ENCODE measurements around the gene PLEKHF1.
"Not testable (repeated sequence)": the region's sequence is repeated elsewhere in the genome, so short reads cannot be mapped to it uniquely, and the experiment has no call there.

PLEKHF1 gene

DNA sequence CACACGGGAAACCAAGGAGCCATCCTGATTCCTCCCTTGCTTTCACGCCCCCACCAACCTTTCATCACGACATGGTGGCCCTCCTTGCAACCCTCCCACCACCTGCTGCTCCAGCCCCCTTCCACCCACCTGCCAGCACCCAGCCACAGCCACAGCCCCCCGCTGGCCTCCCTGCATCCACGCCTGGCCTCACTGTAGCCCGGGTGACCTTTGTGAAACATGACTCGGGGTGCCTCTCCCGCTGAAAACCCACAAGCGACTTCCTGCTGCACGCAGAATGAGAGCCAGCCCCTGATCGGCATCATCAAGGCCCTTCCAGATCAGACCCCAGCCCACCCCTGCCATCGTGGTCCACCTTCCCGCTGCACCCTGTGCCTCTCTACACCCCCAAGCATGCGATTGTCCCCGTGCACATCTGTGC is 44.3 kb upstream of the PLEKHF1 start:
- DNase-seq (ENCODE audit: low read depth): no peak
- TF ChIP-seq, protein P1, sequence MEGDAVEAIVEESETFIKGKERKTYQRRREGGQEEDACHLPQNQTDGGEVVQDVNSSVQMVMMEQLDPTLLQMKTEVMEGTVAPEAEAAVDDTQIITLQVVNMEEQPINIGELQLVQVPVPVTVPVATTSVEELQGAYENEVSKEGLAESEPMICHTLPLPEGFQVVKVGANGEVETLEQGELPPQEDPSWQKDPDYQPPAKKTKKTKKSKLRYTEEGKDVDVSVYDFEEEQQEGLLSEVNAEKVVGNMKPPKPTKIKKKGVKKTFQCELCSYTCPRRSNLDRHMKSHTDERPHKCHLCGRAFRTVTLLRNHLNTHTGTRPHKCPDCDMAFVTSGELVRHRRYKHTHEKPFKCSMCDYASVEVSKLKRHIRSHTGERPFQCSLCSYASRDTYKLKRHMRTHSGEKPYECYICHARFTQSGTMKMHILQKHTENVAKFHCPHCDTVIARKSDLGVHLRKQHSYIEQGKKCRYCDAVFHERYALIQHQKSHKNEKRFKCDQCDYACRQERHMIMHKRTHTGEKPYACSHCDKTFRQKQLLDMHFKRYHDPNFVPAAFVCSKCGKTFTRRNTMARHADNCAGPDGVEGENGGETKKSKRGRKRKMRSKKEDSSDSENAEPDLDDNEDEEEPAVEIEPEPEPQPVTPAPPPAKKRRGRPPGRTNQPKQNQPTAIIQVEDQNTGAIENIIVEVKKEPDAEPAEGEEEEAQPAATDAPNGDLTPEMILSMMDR (conservative IDR thresholded peaks at IDR 0.05; ENCODE audit: low read depth, low read length): no peak
- no peak overlapping the region for H3K4me3 ChIP-seq (ENCODE audit: low read length)

DNA sequence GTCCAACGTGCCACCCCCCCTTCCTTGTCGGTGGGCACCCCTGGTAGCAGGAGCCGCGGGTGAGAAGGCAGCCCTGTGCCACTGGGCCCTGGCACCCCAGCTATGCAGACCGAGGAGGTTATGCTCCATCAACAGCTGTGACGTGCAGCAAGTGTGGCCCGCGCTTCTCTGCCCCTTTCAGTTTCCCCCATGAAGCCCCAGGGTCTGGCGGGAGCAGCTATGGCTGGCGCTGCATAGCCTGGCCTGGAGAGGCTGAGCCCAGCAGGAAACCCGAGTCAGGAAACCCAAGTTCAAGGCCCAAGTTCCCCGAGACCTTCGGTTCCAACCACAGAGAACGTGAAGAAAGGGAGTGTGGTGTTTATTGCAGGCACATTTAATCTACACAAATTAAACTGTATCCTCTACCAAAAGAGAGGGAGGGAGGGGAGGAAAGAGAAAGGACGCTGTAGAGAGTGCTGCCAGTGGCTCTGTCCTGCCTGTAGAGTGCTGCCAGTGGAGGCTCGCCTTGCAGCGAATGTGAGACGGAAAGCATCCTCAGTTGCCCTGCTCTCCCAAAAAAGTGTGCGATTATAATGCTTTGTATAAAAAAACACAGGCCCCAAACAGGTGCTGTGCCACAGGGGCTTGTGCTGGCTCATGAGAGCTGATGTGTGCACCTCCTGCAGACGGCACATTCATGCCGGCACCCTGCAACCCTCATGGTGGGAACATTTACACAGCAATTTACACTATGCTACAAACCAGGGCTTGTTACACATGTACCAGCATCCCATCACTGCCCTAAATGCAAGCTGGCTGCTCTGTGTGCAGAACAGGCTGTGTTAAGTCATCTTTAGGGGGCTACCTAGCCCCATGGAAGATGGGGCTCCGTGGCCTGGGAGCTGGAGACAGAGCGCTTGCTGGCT is 42.8 kb upstream of the PLEKHF1 start:
- TF ChIP-seq, protein P1 (conservative IDR thresholded peaks at IDR 0.05; ENCODE audit: low read depth, low read length): no peak
- H3K4me3 ChIP-seq (ENCODE audit: low read length): no peak overlapping the region
- no peak for DNase-seq (ENCODE audit: low read depth)

DNA sequence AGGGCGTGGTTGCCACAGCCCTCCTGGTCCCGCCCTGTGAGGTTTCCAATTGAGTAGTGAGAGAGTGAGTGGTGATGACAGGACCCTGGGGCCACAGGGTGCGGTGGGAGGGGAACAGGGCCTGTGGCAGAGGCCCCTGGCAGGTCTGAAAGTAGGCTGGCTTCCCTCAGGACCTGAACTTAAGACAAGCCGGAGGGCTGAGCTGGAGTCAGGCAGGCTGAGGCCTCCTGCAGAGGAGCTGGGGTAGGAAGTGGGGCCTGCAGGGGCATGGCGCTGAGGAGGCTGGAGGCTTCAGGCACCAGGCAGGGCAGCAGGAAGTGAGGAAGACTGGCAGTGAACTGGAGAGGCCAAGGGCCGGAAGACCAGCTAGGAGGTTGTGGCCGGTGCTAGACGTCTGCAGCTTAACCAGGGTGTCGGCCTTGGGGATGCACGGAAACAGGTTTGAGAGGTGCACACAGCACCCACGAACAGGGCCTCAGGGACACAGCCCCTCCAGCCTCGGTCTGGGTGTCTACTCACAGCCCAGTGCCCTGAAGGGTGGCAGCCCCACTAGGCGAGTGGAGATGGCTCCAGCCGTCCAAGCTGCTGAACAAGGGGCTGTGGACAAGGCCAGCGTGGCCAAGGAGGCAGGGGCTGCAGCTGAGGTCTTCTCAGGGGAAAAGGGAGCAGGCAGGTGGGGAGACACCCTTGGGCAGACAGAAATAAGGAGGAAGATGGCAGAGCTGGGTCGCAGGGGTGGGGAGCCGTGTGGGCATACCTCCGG is 41.4 kb upstream of the PLEKHF1 start:
- H3K4me3 ChIP-seq (ENCODE audit: low read length): no peak overlapping the region
- no peak for DNase-seq (ENCODE audit: low read depth)
- TF ChIP-seq, protein P1 (conservative IDR thresholded peaks at IDR 0.05; ENCODE audit: low read depth, low read length): no peak

DNA sequence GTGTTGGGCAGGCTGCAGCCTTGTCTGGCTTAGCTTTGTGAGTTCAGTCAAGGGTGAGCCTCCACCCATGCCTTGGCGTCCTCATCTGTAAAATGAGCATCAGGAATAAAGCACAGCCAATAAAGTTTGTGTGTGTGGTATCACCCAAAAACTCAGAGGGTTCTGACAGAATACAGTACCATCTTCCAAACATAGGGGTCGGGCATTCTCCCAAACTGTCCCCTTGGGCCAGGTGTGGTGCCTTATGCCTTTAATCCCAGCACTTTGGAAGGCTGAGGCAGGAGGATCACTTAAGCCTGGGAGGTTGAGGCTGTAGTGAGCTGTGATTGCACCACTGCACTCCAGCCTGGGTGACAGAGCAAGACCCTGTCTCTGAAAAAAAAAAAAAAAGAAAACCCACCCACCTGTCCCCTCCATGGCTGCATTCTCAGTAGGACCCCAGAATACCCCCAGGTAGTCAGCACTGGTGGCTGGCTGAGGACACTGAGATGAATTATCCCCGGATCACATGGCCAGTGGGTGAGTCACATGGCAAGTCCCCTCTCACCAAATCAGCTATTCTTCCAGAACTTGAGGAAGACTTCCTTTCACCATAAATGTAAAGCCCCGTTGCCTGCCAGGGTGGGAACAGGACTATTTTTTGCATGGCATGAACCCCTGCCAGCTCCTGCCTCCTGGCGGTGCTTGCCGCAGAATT is 40.6 kb upstream of the PLEKHF1 start:
- no peak overlapping the region for H3K4me3 ChIP-seq (ENCODE audit: low read length)
- no peak for DNase-seq (ENCODE audit: low read depth)
- TF ChIP-seq, protein P1 (conservative IDR thresholded peaks at IDR 0.05; ENCODE audit: low read depth, low read length): no peak

DNA sequence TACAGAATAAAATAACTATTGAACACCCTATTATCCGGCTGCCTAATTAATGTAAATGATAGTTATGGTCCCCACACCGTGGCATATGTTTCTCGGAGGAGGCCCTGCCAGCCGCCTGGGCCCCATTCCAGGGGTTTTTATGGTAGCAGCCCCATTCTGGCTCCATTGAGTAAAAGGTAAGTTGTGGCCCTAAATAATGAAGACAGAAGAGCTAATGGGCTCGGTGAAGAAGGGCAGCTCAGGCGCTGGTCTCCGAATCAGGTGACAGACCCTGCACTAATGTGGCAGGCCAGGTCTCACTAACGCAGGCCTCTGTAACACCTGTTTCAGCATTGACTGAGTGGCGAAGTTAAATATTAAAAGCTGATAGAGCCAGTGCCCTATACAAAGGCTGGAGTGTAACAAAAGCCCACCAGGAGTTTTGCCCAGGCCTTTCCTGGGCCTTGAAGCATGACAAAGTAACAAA is 40.0 kb upstream of the PLEKHF1 start:
- TF ChIP-seq, protein P1 (conservative IDR thresholded peaks at IDR 0.05; ENCODE audit: low read depth, low read length): no peak
- no peak for DNase-seq (ENCODE audit: low read depth)
- no peak overlapping the region for H3K4me3 ChIP-seq (ENCODE audit: low read length)

DNA sequence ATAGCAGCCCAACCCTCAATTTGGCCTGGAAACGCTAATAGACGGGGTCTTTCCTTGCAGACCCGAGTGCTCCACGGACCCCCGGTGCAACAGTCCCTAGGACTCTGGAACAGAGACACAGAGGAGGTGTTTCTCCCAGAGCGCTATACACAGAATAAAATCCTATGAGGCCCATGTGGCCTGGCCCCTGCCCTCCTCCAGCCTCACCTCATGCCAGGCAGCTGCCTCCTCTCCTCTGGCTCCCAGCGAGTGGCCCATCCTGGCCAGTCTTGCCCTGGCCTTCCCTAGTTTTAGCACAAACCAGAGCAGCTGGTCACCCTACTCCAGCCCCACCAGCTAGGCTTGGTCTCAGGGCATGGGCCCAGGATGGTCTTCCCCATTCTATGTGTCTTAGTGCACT is 38.9 kb upstream of the PLEKHF1 start:
- H3K4me3 ChIP-seq (ENCODE audit: low read length): no peak overlapping the region
- no peak for DNase-seq (ENCODE audit: low read depth)
- TF ChIP-seq, protein P1 (conservative IDR thresholded peaks at IDR 0.05; ENCODE audit: low read depth, low read length): no peak

DNA sequence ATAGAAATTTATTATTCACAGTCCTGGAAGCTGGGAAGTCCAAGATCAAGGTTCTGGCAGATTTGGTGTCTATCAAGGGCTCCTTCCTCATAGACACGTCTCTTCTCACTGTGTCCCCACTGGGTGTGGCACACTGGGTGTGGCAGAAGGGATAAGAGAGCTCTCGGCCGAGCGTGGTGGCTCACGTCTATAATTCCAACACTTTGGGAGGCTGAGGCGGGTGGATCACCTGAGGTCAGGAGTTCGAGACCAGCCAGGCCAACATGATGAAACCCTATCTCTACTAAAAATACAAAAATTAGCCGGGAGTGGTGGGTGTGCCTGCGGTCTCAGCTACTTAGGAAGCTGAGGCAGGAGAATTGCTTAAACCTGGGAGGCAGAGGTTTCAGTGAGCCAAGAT is 38.4 kb upstream of the PLEKHF1 start:
- not testable (repeated sequence) for H3K4me3 ChIP-seq (ENCODE audit: low read length); DNase-seq (ENCODE audit: low read depth)

All from retinal pigment epithelial cell (primary cell).